Measurements from ENCODE around the gene DMTF1. TPM values are rescaled to one million over a fixed set of nuclear protein-coding genes. Genes with fewer than 3 reads are reported as not detected.

The DMTF1 gene
- total RNA-seq, 1 experiment from 2014 or later, result 56.3 TPM

GRCh38 chr7:87123105-87123504, 29.1 kb upstream of the DMTF1 start:
- TF ChIP-seq MAX (IDR thresholded peaks at IDR 0.05) (no peak), POLR2AphosphoS5 (IDR thresholded peaks at IDR 0.05; ENCODE audit: low read depth, low read length) (no peak), CTCF (IDR thresholded peaks at IDR 0.05 in 2 of 3, conservative IDR thresholded peaks at IDR 0.05 in 1 of 3; ENCODE audit: borderline replicate concordance in 1 of 3, insufficient read depth in 1 of 3, low read depth in 2 of 3, low read length in 2 of 3) (no peak), FOSL1 (IDR thresholded peaks at IDR 0.05; ENCODE audit: low read depth) (no peak), ZFX (IDR thresholded peaks at IDR 0.05) (no peak), EZH2phosphoT487 (IDR thresholded peaks at IDR 0.05; ENCODE audit: borderline replicate concordance) (no peak), JUND (IDR thresholded peaks at IDR 0.05) (no peak), EZH2 (IDR thresholded peaks at IDR 0.05) (no peak), YY1 (IDR thresholded peaks at IDR 0.05; ENCODE audit: extremely low read depth, insufficient replicate concordance, low read depth, low read length) (no peak), EGR1 (IDR thresholded peaks at IDR 0.05; ENCODE audit: low read depth) (no peak), CBX3 (IDR thresholded peaks at IDR 0.05; ENCODE audit: low read depth) (no peak), RAD21 (IDR thresholded peaks at IDR 0.05; ENCODE audit: low read depth) (no peak), REST (IDR thresholded peaks at IDR 0.05; ENCODE audit: low read depth) (no peak), TCF7L2 (IDR thresholded peaks at IDR 0.05; ENCODE audit: borderline replicate concordance, extremely low read depth, insufficient read depth, insufficient read length) (no peak), SP1 (IDR thresholded peaks at IDR 0.05; ENCODE audit: low read depth) (no peak), SIN3A (IDR thresholded peaks at IDR 0.05; ENCODE audit: low read depth) (no peak), ELF1 (IDR thresholded peaks at IDR 0.05; ENCODE audit: borderline replicate concordance, low read depth) (no peak)
- TF ChIP-seq, protein P1, sequence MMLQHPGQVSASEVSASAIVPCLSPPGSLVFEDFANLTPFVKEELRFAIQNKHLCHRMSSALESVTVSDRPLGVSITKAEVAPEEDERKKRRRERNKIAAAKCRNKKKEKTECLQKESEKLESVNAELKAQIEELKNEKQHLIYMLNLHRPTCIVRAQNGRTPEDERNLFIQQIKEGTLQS (IDR thresholded peaks at IDR 0.05), result no peak
- peaks cover 3% of the 10 kb centered on the region; the same call in 1 of the 2 replicates for H3K9me2 ChIP-seq (ENCODE audit: insufficient read depth)
- H3K36me3 ChIP-seq (ENCODE audit: control insufficient read depth in 1 of 2, insufficient read depth in 2 of 2, low read length in 2 of 2), result no peaks in the 10 kb centered on the region
- no peak overlapping the region for H3K9ac ChIP-seq (ENCODE audit: low read length)
- no peak overlapping the region for H3K4me2 ChIP-seq (ENCODE audit: low read length)
- no peak overlapping the region for H2AFZ ChIP-seq (ENCODE audit: low read depth, low read length, poor library complexity, severe bottlenecking)
- ChIA-PET RAD21 (ENCODE audit: low non-redundant PET in 1 of 2, low total read pairs in 2 of 2, uncharacterized antibody in 2 of 2, unreplicated experiment in 2 of 2) (no interaction called here), CTCF (no interaction called here), POLR2A (no interaction called here)
- H3K27ac ChIP-seq (ENCODE audit: low read depth, low read length), result no peak overlapping the region
- no peaks in the 10 kb centered on the region for H3K9me3 ChIP-seq (ENCODE audit: control insufficient read depth in 1 of 2, insufficient read depth in 1 of 2, low read depth in 1 of 2, low read length in 2 of 2)
- ATAC-seq, result no peak
- no peaks in the 10 kb centered on the region for H4K20me1 ChIP-seq (ENCODE audit: insufficient read depth)
- no peaks in the 10 kb centered on the region for H3K4me1 ChIP-seq (ENCODE audit: control insufficient read depth in 1 of 2, insufficient read depth in 2 of 2, low read length in 2 of 2)
- intact Hi-C loops (cut with micrococcal nuclease), result no loop called here
- H3K27me3 ChIP-seq (ENCODE audit: insufficient read depth, low read length), result no peaks in the 10 kb centered on the region
- no peak for DNase-seq (ENCODE audit: low read depth, low spot score)
- H3K4me3 ChIP-seq (replicated peaks in 1 of 2; ENCODE audit: low read depth in 1 of 2, low read length in 2 of 2), result no peak overlapping the region
- no peaks in the 10 kb centered on the region for H3K79me2 ChIP-seq (ENCODE audit: insufficient read depth, low read length)
- no TSS peak for BruUV-seq (replicated peaks)
